NCI-H748 (cell line): ENCODE measurements around the gene DMRTB1.

Source experiments
- DNase-seq: peaks from one replicate; lab custom pipeline; 2025; ENCODE audit not compliant: unreplicated experiment; lab: John Stamatoyannopoulos, UW

The DMRTB1 gene

DNA sequence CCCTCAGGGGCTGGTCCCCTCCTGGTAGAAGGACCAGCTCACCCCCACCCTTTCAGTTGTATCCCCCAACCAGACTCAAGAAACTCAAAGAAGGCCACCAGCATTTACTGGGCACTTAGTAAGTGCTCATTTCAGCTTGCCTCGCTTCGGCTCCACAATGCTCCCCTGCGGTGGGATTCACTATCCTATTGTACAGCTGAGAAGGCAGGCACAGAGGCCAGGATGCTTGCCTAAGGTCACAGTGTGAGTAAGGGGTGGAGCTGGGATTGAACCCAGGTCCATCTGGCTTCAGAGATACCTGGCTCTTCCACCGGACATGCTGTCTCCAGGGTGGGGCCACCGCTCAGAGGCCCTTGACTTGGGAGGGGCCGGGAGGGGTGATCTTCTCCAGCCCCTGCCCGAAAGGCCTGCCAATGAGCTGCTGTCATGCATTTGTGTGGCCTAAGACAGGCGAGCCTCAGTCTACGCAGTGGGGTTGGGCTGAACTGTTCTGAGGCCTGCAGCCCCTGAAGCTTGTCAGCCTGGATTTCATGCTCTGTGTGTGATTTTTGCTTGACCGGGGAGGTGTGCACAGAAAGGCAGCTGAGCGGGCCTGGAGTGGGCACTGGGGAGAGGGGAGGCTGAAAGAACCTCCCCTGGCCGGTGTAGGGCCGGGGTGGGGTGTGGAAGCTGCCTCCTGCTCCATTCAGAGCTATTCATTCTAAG lies 48.1 kb downstream of the DMRTB1 start:
- no peak for DNase-seq

DNA sequence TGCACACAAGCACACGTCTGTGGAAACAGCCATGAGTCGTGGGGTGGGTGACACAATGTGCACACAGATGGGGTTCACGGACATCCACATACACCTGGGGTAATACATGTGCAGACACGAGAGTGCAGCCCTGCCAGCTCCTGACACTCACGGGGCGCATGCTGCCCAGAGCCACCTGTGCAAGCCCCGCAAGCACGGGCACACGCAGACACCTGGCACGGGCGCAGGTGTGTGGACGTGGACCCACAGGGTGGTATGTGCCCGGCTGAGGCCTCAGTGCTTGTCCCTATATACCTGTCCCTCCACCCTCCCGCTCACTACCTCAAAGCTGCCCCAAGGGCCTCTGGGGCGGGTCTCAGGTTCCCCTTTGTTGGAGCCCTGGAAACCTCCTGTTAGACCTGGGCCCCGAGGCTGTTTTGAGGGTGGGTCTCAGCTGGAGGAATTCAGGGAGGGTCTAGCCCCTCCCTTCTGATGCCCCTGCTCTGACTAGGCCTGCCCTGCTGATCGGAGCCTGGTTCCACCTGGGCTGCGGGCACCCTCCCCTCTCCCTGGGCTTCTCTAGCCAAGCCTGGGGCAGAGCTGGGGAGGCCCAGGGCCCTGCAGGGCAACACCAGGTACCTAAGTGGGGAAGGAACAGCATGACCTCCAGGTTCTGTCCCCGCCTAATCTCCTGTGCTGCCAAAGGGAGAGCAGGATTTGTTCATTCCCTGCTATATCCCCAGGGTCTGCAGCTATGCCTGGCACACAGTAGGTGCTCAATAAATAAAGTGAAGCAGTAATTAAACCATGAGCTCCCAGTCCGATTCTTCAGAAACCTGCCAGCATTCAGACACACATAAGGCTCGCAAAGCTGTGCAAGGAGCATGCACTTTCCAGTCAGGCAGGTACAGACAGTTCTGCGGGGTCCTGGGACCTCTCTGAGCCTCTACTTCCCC lies 49.1 kb downstream of the DMRTB1 start:
- no peak for DNase-seq

DNA sequence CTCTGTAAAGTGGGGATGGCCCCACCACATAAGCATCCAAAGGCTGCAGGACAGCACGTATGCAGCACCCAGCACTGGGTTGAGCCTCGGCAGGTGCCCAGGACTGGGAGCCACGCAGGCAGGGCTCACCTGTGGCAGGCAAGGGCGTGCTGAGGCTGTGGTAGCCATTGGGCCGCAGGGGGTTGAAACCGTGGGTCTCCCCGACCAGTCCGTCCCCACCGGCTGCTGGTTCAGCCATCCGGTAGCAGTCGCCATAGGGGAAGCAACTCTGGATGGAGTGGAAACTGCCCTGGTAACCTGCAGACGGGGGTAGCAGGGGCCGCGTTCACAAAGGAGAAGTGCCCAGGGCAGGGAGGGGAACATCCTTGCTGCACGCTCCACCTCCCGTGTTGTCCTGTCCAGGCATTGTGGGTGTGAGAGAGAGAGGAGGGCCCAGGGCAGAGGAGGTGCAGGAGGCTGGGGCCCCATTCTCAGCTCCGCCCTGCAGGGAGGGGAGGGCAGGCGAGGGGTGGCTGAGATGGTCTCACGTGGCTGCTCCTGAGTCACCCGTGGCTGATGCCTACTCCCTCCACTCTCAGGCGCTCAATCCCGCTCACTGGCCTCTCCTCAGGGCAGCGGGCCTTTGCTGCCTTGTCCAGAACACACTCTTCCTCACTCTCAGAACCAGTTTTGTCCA lies 49.9 kb downstream of the DMRTB1 start:
- DNase-seq, result no peak

DNA sequence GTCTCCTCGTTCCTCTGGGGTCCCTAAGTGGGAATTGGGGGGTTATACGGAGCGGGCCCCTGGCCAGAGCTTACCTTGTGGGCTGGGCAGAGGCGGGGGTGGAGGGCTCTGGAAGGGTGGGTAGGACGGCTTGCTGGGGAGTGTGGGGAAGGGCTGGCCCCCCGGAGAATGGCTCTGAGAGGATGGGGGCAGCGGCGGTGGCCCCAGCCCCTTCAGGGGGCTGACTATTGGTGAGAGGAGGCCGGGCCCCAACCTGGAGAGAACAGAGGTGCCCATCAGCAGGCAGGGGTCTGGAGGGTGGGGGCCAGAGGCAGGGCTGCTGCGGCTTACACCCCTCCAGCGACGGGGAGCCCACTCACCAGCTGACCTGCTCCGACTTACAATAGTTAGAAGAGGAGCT lies 50.6 kb downstream of the DMRTB1 start:
- DNase-seq, result no peak

DNA sequence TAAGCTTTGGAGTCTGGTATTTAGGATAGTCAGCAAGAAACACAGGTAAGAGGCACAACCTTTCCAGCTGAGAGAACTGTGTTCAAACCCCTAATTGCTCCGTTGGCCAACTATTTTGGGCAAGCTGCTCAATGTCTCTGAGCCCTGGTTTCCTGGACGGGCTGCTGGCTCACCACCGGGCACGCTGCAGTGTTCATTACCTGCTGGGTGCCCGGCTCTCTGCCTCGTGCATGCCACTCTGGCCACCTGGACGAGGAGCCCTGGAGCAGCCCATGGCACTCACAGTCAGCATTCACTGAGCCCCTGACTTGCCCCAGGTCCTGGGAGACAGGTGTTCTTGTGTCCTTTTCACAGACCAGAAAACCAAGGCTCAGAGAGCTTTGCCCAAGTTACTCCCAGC lies 51.0 kb downstream of the DMRTB1 start:
- no peak for DNase-seq

DNA sequence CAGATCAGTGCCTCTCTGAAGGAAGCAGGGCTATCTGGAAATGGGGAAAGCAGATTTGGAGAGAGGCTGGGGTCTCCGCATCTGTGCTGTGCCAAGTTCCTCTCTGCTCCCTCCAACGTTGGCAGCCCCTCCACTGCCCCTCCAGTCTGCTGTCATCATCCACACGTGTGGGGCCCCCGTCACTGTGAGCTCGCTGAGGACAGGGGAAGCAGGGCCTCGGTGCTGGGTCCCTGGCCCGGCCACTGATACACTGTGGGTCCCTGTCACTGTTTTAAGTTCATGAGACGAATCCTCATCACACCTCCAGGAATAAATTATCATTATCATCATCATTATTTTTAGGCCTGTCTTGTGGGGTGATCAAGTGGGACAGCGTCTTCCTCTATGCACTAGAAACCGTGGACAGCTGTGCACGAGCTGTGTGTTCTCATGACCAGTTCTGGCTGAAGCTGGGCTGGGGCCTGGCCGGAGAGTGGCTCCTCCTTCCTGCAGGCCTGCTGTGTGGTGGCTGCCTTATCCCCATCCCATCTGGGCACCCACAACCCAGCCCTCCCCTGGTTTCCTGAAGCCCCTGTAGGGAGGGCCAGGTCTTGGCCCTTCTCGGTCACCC lies 52.2 kb downstream of the DMRTB1 start:
- DNase-seq, result no peak

DNA sequence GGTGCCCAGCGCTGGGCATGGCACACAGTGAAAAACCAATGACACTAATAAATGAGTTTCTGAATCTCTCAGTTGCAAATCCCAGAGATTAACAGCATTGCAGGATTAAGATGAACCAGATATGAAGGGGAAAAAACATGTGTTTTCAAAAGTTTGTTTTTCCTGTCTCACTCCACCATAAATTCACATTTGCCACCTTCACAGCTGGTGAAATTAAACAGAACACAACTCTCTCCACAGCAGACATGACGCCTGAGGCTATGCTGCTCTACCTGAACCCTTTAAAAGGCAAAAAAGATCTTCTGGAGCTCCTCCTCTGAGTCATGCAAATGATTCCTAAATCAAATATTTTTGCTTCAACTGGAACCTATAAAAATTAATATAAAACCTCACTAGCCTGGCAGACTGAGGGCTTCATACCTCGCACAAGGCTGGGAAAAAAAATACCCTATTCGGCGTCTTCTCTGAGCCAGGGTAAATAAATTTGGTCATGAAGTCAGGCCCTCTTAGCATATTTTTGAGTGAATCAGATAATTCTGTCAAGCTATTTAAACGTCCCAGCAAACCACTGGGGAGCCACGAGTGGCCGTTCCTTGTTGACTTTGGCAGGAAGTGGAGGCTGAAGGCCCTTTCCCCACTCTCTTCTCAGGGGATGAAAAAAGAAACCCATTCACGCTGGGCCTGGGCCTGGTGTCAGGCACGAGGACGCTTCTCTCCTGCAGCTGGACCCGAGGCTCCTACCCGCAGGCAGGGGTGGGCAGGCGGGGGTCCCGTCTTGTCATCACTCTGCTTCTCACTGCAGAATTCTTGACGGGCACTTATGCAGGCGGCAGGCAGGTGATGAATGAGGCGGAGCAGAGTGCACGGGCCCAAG lies 53.0 kb downstream of the DMRTB1 start:
- DNase-seq, result no peak

DNA sequence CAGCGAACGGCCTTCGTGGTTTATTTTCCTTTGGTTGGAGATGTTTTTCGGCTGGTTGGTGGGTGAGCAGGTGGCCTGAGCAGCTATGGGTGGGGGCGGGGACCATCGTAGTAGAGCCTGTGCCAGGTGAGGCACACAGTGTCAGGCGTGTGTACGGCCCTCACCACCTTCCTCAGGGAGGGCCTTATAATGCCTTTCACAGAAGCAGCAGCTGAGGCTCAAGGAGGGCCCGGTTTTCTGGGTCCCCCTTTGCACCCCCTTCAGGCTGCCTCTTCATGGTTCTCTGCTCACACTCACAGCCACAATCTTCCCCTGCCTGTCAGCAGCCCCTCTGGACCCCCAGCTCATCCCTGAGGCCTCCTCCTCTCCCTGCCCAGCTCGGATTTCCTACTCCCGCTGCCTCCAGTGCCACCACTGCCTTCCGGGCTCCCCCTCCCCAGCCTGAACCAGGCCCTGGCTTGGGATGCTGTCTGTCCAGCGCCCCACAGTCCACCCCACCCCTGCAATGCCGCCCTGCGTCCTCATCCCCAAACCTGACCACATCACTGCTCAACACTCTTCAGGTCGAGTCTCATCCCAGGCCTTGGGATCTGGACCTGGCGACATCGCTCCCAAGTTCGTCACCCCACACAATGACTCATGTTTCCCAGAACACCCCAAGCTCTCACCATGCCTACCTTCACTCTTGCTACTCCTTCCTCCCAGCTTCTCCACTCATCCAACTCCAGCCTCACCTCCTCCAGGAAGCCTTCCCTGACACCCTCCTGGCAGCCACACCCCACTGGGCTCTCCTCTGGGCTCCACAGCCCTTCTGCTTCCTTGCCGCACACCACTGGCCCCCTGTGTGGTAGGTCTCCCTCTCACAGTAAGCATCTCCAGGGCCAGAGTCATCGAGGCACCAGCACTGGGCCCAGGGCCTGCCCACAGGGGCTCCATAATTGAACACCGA lies 53.9 kb downstream of the DMRTB1 start:
- DNase-seq, result no peak

DNA sequence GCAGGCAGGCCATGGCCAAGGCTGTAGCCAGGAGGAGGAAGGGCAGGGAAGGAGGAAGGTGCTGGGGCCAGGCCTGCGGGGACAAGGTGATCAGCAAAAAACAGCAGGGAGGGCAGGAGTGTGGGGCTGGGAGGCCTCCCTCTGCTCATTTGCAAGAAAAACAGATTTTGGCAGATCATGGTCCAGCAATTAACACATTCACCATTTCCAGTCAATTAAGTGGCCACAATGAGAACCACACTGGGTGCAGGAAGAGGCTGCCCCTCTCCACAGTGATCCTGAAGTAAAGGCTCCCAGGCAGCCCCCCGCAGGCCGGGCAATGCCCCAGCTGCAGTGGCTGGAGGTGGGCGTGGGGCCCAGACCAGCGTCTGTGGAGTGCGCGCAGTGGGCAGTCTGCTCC lies 54.6 kb downstream of the DMRTB1 start:
- DNase-seq, result no peak

DNA sequence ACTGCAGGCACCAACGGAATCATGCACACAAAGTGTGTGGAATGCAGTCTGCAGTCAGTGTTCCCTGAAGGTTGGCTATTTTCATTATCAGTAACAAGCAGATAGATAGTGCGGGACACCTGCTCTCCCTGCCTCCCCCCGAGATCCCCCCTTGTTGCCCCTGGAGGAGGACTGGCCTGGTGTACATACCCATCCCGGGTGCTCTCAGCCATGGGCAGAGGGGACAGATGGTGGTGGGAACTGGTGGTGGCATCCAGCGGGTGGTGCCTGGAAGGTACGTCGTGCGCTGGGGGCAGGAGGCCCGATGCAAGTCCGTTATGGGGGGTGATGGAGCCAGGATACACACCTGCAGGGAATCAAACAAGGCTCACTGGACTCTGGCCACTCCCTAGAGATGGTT lies 55.2 kb downstream of the DMRTB1 start:
- no peak for DNase-seq

DNA sequence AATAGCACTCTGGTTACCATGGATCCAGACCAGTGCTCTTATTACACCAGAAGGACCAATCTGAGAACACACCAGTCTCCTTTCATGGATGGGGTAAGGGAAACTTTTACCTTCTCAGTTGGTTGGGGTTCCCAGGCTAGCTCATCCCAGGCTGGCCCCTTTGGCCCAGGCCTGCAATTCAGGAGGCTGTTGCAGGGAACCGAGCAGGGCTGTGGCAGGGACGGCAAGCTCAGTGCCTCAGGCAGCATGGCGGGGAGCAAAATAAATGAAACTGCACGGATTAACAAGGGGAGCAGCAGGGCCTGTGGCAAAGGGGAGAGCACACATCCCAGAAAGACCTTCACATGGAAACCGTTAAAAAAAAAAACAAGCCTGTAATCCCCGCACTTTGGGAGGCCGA lies 57.0 kb downstream of the DMRTB1 start:
- no peak for DNase-seq
